Kidney (tissue), 14 donors: ENCODE measurements around the gene CHFR. TPM values are rescaled to one million over a fixed set of nuclear protein-coding genes. Genes with fewer than 3 reads are reported as not detected.
A peak's percentile ranks its signal among the peaks of the same experiment; 100 is the strongest.

Experiments
- DNase-seq, 5 donors: peaks; one replicate each; pipeline ENCODE4 v3.0.0-alpha.2; 2013 to 2020
- FAIRE-seq: peaks from 2 replicates; lab custom pipeline; 2012; peaks lifted over from hg19 to GRCh38; lab: Jason Lieb, UNC
- H3K27ac ChIP-seq, 2 donors: one replicate each; pipeline ENCODE4 v1.7.0; 2013; ENCODE audit warnings: low read depth in 2 of 2, low read length in 2 of 2, inconsistent platforms in 1 of 2
- H3K27me3 ChIP-seq: one replicate; pipeline ENCODE4 v1.7.1; 2013; ENCODE audit warnings: low read length, inconsistent platforms; ENCODE audit not compliant: control insufficient read depth, insufficient read depth
- H3K36me3 ChIP-seq, 3 donors: one replicate each; pipeline versions ENCODE4 v1.7.0 to v1.7.1; 2013; ENCODE audit warnings: low read length in 3 of 3, control low read depth in 1 of 3, inconsistent platforms in 1 of 3; ENCODE audit not compliant: insufficient read depth in 3 of 3, control insufficient read depth in 2 of 3
- H3K4me1 ChIP-seq, 3 donors: one replicate each; pipeline versions ENCODE4 v1.7.0 to v1.7.1; 2013; ENCODE audit warnings: low read length in 3 of 3, inconsistent platforms in 1 of 3, low read depth in 1 of 3; ENCODE audit not compliant: control insufficient read depth in 2 of 3, insufficient read depth in 2 of 3
- H3K4me3 ChIP-seq, 3 donors: one replicate each; pipeline versions ENCODE4 v1.7.0 to v1.8.1; 2013; ENCODE audit warnings: low read length in 3 of 3, control low read depth in 1 of 3, inconsistent platforms in 1 of 3
- H3K9ac ChIP-seq, 3 donors: one replicate each; pipeline versions ENCODE4 v1.7.0 to v1.7.1; 2013; ENCODE audit warnings: low read length in 3 of 3, control low read depth in 1 of 3, inconsistent platforms in 1 of 3
- H3K9me3 ChIP-seq, 3 donors: one replicate each; pipeline versions ENCODE4 v1.7.0 to v1.7.1; 2013; ENCODE audit warnings: low read length in 3 of 3, control low read depth in 1 of 3, inconsistent platforms in 1 of 3; ENCODE audit not compliant: control insufficient read depth in 2 of 3, insufficient read depth in 1 of 3
- CTCF ChIP-seq: IDR thresholded peaks from 3 replicates; pipeline ENCODE4 v1.5.1; 2012; ENCODE audit warnings: mild to moderate bottlenecking, moderate library complexity, borderline replicate concordance; ENCODE audit not compliant: insufficient read depth; ENCODE audit errors: extremely low read depth
- intact Hi-C: fragments of 100-400 bp; cut with DNase I; formaldehyde crosslinking; loops from one replicate; pipeline ENCODE4 v1.11.1; 2022
- polyA plus RNA-seq: library from polyadenylated mRNA; stranded (reverse); fragments of 350-450 nt; fragmentation: Illumina TruSeq; extraction: RNeasy Lipid Tissue Mini Kit (QIAGEN cat#74804); gene quantifications from one replicate; pipeline ENCODE4 v1.2.3, GENCODE V29; 2014; ENCODE audit warnings: low read depth, low replicate concordance; ENCODE audit not compliant: insufficient read depth
- total RNA-seq: library from RNA; stranded (reverse); fragmentation: NEBNext Ultra II Directional; extraction: Animal tissue kit (Norgen Biotek cat#: 25700); gene quantifications from one replicate; pipeline ENCODE4 v1.2.1, GENCODE V29; 2021
- donor health status: control.
- donor health status: control.
- donor health status: control.
- donor health status: control.
- donor health status: control.
- donor health status: DM: yes; HTN: yes; CAD: no.
- donor health status: Normal renal cell carcinoma (clear cell type).

CHFR gene
- total and polyA plus RNA-seq, 2 donors from 2014 or later, result 8.3 to 37.3 TPM

GRCh38 chr12:132872073-132872855, 15.1 kb downstream of the CHFR start:
- Histone ChIP-seq H3K9me3 (no peaks in the 10 kb centered on the region), H3K27ac (no peak overlapping the region), H3K27me3 (no peaks in the 10 kb centered on the region), H3K4me3 (no peak overlapping the region), H3K4me1 (no peaks in the 10 kb centered on the region), H3K36me3 (peaks cover 2 to 24% (median 22%) of the 10 kb centered on the region in 3 donors), H3K9ac (no peak overlapping the region)
- FAIRE-seq, result no peak
- peak in 1 of 5 donors; percentile 23 for DNase-seq
- no peak for TF ChIP-seq CTCF
- intact Hi-C loops, result no loop called here

DNA sequence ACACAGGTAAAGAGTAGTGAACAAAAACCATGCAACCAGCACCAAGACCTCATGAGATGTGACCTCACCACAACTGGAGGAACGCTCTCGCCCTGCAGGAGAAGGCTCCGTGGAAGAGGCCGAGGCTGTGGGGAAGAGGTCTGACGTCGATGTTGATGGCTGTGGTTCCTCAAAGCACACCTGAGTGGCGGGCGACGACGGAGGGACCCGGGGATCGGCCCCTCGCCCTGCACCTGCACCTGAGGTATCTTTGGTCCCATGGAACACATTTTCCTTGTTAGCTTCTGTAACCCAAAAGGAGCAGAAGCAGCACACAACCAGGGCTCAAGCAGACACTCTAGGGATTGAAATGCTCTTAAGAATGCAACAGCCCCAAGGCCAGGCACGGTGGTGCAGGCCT, 17.9 kb downstream of the CHFR start:
- Histone ChIP-seq H3K4me3 (no peak overlapping the region), H3K9me3 (no peaks in the 10 kb centered on the region), H3K9ac (no peak overlapping the region), H3K4me1 (no peaks in the 10 kb centered on the region), H3K27ac (no peak overlapping the region), H3K27me3 (no peaks in the 10 kb centered on the region), H3K36me3 (peaks cover 6 to 30% (median 27%) of the 10 kb centered on the region in 3 donors)
- DNase-seq (peak in 1 of 5 donors; percentile 42), FAIRE-seq (no peak)
- TF ChIP-seq CTCF, result no peak
- intact Hi-C loops, result no loop called here

- peaks cover 6 to 26% (median 22%) of the 10 kb centered on the region in 3 donors for H3K36me3 ChIP-seq
- no peak overlapping the region for H3K4me3 ChIP-seq
- no peak for TF ChIP-seq CTCF
- H3K9ac ChIP-seq, result no peak overlapping the region
- no peak overlapping the region for H3K27ac ChIP-seq
- no peaks in the 10 kb centered on the region for H3K4me1 ChIP-seq
- H3K9me3 ChIP-seq, result no peaks in the 10 kb centered on the region
- no peak for FAIRE-seq
- DNase-seq, result no peak
- no peaks in the 10 kb centered on the region for H3K27me3 ChIP-seq
- intact Hi-C loops, result no loop called here
These were observed 21.1 kb downstream of the CHFR start for GRCh38 chr12:132866251-132866828.
